Omental fat pad (tissue), 4 donors: ENCODE measurements around the gene ACYP2. TPM values are rescaled to one million over a fixed set of nuclear protein-coding genes. Genes with fewer than 3 reads are reported as not detected.

Experiments used
- ATAC-seq: fragments of 150-250 bp; one replicate; pipeline ENCODE4 v1.9.1; 2016; ENCODE audit warnings: mild to moderate bottlenecking, moderate library complexity; ENCODE audit not compliant: low FRiP score
- DNase-seq: peaks from one replicate; pipeline ENCODE4 v3.0.0-alpha.2; 2019; ENCODE audit warnings: low spot score
- CTCF ChIP-seq, 3 donors: fragments of 450-650 bp; IDR thresholded peaks; one replicate each; pipeline ENCODE4 v1.5.1; 2016 to 2017; ENCODE audit warnings: antibody characterized with exemption in 3 of 3, mild to moderate bottlenecking in 3 of 3, moderate library complexity in 2 of 3
- total RNA-seq, 4 donors: library from RNA; depleted of rRNA; stranded (reverse); fragments of >200 nt; gene quantifications; one replicate each; pipeline ENCODE4 v1.1.0, GENCODE V29; 2016

The ACYP2 gene
- total RNA-seq, 4 donors from 2014 or later, result 15.1 to 20.0 (median 18.2) TPM

- TF ChIP-seq CTCF (IDR thresholded peaks at IDR 0.05), result no peak
- ATAC-seq (no peak), DNase-seq (no peak)
Observed at GRCh38 chr2:54224997-54225396, 109.6 kb downstream of the ACYP2 start.

- TF ChIP-seq CTCF (IDR thresholded peaks at IDR 0.05), result no peak
- ATAC-seq (no peak), DNase-seq (no peak)
Observed at GRCh38 chr2:54226260-54226659, 110.8 kb downstream of the ACYP2 start.

DNA sequence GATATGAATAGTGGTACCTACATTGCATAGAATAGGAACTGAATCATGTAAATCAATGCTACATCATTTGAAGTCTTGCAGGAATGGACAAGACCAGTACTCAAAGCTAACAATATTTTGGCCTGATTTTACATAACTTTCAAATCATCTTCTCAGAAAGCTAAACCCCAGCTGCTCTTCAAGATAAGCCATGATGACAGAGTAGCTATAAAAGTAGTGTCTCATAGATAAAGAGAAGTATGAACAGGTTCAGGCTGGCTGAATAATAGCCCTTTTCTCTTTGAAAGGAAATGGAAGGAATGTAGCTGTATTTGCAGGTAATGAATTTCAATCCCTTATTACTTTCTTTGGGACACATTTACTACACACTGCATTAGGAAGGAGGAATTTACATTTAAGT is 112.4 kb downstream of the ACYP2 start:
- no peak for ATAC-seq
- DNase-seq, result no peak
- no peak for TF ChIP-seq CTCF (IDR thresholded peaks at IDR 0.05)

DNA sequence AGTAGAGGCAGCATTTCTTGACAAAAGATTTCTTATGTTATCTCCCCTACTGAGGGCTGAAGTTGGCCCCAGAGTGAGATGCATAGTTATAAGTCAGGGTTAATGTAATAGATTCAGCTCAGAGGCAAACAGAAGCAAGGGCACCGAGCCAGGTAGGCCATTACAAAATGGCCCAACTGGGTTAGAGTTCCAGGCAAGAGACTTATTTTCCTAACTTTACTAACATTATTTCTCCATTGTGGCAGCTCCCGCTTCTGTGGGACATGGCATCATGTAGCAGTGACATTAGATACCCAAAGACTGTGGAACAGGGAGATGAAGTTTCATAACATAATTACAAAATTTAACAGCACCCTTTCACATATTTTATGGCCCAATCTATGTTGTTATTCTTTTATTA is 113.5 kb downstream of the ACYP2 start:
- ATAC-seq (peak; percentile 51), DNase-seq (peak; percentile 35)
- TF ChIP-seq CTCF (IDR thresholded peaks at IDR 0.05), result no peak

DNA sequence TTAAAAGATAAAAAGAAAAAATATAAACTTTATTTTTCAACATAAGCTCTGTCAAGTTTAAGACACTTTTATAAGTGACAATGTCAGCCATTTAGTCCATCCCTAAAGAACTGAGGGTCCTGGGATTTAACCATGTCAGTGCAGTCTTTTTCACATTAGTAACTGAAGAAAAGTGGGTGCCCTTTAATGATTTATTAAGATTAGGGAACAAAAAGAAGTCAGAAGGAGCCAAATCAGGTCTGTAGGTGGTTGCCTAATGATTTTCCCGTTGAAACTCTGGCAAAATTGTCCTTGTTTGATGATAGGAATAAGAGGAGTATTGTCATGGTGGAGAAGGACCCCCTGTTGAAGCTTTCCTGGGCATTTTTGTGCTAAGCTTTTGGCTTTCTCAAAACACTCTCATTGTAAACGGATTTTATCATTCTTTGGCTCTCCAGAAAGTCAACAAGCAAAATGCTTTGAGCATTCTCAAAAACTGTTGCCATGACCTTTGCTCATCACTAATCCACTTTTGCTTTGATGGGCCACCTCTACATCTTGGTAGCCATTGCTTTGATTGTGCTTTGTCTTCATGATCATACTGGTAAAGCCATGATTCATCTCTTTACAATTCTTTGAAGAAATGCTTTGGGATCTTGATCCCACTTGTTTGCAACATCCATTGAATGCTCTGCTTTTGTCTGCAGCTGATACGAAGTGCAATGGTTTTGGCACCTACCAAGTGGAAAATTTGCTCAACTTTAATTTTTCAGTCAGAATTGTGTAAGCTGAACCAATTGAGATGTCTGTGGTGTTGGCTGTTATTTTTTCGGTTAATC is 118.6 kb downstream of the ACYP2 start:
- DNase-seq (no peak), ATAC-seq (no peak)
- no peak for TF ChIP-seq CTCF (IDR thresholded peaks at IDR 0.05)

DNA sequence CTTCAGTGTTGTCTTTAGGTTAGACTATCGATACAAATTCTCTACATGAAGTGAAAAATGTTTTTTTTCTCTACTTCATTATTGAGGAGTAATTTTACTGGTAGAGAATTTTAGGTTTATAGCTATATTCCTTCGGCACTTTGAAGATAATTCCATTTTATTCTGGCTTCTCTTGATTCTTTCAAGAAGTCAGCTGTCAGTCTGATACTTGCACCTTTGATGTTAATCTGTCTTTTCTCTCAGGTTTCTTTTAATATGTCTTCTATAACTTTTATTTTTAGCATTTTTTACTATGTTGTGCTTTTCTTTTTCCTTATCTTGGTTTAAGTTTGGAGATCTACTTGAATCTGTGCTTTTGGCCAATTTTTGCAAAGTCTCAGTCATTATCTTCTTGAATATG is 122.0 kb downstream of the ACYP2 start:
- DNase-seq (no peak), ATAC-seq (no peak)
- TF ChIP-seq CTCF (IDR thresholded peaks at IDR 0.05), result no peak

DNA sequence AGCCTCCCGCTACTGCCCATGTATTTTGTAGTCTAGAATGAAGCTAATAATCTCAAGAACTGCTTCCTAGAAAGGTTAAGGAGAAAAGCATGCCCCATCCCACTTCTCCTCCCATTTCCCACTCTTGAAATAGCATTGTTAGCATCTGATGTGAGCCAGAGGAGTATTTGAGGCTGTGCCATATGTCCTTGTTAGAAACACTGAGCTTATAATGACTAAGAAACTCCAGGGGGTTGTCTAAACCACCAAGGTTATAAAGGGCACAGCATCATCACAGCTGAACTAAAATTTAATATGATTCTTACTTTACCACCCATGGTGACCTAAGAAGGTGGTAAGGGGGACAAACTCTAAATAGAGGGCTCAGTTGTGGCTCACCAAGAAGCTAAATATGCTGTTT is 124.0 kb downstream of the ACYP2 start:
- DNase-seq (no peak), ATAC-seq (no peak)
- no peak for TF ChIP-seq CTCF (IDR thresholded peaks at IDR 0.05)
